HG03439 (cell line): ENCODE results near the gene PLEK.
A peak's percentile ranks its signal among the peaks of the same experiment; 100 is the strongest.
"Not testable (repeated sequence)": the region's sequence is repeated elsewhere in the genome, so short reads cannot be mapped to it uniquely, and the experiment has no call there.

Source experiments
- ATAC-seq: cut with Tn5 transposase; IDR thresholded peaks from one replicate; pipeline ENCODE4 v1.9.1; 2021; ENCODE audit warnings: mild to moderate bottlenecking, moderate library complexity; ENCODE audit not compliant: unreplicated experiment

PLEK gene

DNA sequence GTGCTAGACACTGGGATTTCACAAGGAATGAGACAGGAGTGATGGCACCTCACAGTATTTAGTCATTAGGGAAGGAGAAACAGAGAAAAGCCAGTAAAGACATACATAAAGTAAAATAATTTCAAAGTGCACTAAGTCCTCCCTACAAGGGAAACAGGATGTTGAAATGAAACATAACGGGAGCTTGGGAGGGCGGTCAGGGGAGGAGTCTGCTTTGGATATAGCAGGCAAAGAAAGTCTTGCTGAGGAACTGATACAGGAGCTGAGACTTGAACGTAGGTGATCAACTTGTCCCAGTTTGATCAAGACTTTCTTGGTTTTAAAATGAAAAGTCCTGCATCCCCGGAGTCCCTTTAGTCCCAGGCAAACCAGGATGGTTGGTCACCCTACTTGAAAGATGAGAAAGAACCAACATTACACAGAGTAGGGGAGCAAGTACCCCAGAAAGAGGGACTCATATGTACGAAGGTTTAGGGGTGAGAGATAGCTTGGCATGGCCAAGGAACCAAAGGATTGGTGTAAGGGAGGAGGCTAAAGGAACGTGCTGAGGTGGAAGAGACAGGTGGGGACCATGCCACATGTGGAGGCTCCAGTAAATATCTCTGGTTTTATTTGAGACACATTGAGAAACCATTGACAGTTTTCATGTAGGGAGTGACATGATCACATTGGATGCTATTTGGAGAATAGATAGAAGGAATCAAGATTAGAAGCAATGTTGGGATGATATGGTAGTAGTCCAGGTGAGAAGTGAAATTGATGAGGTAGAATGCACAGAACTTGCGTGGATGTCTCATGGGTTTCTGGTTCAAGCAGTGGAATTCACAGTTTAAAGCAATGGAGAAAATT lies 73.6 kb downstream of the PLEK start:
- ATAC-seq, result no peak

DNA sequence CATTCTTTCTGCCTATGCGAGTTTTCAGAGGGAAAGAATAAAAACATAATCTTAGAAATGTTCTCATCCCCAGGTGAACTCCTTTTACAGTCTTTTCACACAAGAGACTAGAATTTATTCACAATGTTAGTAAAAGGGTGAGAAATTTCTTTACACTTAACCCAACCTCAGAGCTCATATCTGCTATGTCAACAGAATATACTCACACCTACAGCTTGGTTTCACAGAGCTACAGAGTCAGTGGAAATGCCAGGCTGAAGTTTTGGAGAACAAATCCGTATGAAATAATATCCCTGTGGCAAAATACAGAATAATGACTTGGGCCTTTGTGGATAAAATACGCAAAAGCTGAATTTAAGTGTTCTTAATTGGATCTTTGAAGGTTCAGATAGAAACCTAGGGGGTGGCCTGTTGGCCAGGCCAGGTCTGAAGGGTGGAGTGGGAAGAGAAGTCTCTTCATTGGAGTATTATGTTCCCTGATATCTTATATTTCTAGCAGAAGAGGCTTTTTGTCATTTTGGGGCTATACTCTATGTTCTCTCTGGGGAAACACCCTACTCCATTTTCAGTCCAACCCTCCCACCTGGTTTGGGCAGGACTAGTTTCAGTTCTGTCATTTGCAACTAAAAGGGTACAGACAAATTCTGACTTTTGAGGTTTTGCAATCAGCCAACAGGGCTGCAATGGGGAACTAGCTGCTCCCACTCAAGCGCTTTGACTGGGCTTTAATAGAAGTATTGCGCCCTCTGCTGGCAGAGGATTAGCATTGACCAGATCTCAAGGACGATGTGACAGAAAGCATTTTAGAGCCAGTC lies 76.3 kb downstream of the PLEK start:
- peak; percentile 100 for ATAC-seq

DNA sequence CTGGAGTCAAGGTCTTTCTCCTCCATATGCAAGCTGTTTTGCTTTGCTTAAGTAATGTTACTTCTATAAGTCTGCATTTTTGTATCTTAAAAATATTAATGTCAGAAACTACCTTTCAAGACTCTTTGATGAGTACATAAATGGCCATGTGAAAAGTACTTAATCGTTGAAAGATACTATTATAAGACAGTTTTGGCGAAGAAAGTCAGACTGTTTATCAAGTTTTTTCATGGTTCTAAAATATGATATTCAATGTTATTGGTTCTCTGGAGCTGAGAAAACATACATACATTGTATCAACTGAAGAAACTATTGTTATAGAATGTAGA lies 76.9 kb downstream of the PLEK start:
- no peak for ATAC-seq

GRCh38 chr2:68446425-68446824 lies 81.3 kb downstream of the PLEK start:
- ATAC-seq, result not testable (repeated sequence)
